Measurements from ENCODE around the gene RILPL1.
A peak's percentile ranks its signal among the peaks of the same experiment; 100 is the strongest.
"Not testable (repeated sequence)": the region's sequence is repeated elsewhere in the genome, so short reads cannot be mapped to it uniquely, and the experiment has no call there.

Gene RILPL1

DNA sequence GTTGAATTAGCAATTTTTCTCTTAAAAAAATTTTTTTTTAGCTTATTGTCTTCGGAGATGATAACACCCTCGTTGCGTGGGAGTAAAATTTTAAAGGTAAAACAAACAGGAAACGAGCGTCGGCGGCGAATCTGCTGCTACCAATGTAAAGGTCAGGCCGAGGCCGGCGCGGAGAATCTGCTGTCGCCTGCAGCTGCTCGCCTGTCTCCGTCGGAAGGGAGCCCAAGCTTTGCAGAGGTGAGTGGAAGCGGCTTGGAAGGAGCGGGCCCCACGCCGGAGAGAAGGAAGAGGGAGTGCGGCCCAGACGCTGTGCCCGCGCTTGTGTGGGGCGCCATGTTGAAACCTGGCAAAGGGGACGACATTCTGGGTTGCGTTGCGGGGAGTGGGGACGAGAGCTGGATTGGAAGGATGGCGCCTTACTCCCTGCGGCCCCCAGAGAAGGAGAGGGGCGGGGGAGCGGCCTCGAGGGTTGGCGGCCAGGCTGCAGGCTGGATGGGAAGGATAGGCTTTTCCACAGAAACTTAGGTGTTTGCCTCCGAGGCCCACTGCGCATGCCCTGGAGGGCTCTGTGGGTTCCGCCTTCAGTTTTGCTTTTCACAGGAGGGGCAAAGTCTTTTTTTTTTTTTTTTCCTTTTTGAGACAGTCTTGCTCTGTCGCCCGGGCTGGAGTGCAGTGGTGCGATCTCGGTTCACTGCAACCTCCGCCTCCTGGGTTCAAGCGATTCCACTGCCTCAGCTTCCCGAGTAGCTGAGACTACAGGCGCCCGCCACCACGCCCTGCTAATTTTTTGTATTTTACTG, 75.3 kb downstream of the RILPL1 start, which contains the start of gene SNRNP35:
Gene SNRNP35, plus strand, starts transcription at position 160 of the 800 bp plus-strand sequence. CDS start 7,402 bp downstream, outside the sequence.
- DNase-seq = peak; percentile 81 to 85

DNA sequence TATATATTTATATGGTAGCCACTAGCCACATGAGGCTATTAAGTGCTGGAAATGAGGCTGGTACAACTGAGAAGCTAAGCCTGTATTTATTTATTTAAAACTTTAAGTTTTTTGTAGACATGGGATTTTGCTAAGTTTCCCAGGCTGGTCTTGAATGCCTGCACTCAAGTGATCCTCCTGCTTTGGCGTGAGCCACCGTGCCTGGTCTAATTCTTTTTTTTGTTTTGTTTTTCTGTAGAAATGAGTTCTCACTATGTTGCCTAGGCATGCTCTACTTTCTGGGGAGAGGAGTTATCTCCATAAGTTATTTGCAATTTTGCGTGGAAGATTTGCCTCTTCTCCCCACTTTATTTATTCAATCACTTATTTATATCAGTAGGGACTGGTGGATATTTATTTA, 80.4 kb downstream of the RILPL1 start:
- no peak for DNase-seq

DNA sequence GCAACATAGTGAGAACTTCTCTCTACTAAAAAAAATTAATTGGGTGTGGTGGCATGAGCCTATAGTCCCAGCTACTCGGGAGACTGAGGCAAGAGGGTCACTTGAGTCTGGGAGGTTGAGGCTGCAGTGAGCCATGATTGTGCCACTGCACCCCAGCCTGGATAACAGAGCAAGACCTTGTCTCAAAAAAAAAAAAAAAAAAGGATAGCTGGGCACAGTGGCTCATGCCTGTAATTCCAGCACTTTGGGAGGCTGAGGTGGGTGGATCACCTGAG, 81.3 kb downstream of the RILPL1 start:
- DNase-seq = not testable (repeated sequence)

DNA sequence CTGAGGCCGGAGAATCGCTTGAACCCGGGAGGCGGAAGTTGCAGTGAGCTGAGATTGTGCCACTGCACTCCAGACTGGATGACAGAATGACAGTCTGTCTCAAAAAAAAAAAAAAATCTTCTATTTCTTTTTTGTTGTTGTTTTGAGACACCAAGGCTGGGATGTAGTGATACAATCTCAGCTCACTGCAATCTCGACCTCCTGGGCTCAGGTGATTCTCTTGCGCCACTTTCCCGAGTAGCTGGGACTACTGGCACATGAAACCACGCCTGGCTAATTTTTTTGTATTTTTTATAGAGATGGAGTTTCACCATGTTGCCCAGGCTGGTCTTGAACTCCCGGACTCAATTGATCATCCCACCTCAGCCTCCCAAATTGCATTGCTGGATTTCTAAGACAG, 82.9 kb downstream of the RILPL1 start:
- DNase-seq = no peak

DNA sequence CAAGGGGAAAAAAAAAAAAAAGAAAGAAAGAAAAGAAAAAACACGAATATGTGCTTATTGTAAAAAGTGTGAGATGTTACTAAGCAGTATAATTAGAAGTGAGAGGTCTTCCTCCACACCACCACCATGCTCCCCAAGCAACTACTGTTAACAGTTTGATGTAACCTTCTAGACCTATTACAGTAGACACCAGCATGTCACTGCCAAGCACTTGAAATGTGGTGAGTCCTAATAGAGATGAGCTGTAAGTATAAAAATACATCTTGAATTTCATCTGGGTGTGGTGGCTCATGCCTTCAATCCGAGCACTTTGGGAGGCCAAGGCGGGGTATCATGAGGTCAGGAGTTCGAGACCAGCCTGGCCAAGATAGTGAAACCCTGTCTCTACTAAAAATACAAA, 83.7 kb downstream of the RILPL1 start:
- DNase-seq = no peak

DNA sequence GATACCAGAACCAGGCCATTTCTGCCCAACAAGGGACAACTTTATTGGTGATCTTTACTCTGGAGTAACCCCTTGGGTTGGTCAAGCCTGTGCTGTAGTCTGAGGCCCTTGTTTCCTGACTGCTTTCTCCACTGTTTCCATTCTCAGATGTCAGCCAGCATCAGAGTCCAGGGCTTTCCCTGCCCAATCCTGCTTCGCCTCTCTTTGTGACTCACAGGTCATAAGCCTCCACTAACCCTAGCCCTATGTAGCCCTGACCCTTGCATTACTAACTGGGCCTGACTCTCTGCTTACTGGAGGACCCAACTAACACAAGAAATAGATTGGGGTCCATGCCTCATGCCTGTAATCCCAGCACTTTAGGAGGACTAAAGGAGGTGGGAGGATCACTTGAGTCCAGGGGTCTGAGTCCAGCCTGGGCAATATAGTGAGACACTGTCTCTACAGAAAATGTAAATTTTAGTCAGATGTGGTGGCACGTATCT, 84.2 kb downstream of the RILPL1 start:
- DNase-seq = no peak

DNA sequence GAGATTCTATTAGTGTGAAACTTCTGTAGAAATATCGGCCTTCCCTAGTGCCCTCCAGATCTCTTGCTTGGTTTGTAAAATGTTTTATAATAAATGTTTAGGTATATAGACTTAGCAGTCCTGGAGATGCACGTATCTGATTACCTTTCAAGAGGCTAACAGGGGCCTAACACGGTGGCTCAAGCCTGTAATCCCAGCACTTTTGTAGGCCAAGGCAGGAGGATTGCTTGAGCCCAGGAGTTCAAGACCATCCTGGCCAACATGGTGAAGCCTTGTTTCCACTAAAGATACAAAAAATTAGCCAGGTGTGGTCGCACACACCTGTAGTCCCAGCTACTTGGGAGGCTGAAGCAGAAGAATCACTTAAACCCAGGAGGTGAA, 87.2 kb downstream of the RILPL1 start:
- DNase-seq = no peak

DNA sequence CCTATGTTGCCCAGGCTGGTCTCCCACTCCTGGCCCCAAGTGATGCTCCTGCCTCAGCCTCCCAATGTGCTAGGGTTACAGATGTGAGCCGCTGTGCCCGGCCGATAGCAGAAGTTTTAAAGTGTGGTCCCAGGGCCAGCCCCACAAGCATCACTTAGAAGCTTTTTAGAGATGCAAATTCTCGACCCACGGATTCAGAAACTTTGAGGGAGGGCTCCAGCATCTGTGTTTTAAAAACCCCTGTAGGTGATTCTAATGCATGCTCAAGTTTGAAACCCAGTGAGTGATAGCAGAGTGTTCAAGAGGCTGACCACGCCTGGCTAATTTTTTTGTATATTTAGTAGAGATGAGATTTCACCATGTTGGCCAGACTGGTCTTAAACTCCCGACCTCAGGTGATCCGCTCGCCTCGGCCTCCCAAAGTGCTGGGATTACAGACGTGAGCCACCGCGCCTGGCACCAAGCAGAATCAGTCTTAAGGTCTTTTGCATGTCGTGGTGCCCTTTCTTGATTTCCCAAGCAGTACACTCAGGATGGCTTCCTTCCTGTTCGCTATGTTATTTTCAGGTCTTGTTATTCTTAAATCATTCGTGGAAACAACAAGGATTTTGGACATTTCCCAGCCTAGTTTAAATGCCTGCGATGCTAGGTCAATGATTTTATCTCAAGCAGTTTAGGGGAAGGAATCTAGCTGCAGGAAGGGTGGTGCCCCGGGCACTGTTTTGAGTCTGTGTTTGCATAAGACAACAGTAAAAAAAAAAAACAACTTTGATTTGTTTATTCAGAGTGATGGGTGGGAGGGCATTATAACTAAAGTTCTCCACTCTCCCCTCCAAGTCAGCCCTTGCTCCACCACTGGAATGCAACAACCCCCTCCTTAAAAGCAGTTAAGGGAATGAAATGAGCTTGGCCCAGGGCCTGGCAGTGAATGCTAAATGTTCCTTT, 87.9 kb downstream of the RILPL1 start:
- DNase-seq = no peak

DNA sequence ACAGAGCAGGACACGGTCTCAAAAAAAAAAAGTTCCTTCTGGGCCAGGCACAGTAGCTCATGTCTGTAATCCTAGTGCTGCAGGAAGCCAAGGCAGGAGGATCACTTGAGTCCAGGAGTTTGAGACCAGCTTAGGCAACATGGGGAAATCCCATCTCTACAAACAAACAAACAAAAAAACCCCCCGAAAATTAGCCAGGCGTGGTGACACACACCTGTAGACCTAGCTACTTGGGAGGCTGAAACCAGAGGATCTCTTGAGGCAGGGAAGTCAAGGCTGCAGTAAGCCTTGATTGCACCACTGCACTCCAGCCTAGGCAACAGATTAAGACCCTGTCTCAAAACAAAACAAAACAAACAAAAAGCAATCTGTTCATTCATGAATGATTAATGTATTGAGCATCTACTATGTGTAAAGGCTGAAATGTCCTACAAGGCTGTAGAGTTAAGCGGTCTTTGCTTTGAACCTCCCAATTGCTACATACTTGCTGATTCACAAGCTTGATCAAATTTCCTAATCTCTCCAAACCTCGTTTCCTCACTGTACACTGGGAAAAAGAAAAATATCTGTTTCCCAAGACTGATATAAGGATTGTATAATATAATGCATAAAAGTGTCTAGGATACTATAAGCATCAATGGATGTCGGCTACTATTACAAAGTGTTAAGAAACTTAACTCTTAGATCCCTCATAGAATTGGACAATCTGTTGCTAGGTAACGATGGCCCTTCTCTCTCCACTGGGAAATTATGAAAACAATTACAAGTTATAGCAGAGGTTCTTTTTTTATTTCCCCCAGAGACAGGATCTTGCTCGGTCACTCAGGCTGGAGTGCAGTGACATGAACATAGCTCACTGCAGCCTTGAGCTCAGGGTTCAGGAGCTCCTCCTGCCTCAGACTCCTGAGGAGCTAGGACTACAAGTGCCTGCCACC, 89.2 kb downstream of the RILPL1 start:
- no peak for DNase-seq

DNA sequence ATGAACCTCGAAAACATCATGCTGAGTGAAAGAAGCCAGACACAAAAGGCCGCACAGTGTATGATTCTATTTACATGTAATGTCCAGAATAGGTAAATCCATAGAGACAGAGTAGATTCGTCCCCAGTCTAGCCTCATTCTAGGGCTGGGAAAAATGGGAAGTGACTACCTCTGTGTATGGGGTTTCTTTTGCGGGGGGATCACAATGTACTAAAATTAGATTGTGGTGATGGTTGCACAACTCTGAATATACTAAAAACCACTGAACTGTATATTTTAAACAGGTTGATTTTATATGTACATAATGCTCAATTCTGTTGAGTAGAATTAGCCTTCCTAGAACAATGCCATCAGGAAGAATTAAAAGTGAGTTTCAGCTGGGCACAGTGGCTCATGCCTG, 90.7 kb downstream of the RILPL1 start:
- no peak for DNase-seq

DNA sequence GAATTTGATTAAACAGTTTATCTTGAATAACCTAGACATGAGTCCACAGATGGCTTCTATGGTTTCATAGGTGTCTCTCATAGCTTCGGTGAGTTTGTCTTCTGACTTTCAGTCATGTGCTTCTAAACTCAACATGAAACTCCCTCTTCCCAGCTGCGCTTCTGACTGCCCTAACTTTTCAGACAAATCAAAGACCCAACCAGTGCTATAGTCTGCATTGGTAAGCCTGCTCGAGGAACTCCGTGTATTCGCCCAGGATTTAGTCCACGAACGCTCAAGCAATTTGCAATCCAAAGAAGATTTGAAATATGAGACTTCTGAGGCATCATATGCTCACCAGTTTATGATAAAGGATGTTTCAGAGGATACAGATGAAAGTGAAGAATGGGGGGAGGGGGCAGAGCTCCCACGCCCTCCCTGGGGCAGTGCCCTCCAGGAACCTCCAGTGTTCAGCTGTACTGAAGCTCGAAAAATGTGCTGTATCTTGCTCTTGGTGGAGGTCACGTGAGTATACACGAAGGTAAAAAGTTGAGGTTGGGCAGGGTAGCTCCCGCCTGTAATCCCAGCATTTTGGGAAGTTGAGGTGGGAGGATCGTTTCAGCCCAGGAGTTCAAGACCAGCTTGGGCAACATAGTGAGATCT, 91.9 kb downstream of the RILPL1 start:
- no peak for DNase-seq

DNA sequence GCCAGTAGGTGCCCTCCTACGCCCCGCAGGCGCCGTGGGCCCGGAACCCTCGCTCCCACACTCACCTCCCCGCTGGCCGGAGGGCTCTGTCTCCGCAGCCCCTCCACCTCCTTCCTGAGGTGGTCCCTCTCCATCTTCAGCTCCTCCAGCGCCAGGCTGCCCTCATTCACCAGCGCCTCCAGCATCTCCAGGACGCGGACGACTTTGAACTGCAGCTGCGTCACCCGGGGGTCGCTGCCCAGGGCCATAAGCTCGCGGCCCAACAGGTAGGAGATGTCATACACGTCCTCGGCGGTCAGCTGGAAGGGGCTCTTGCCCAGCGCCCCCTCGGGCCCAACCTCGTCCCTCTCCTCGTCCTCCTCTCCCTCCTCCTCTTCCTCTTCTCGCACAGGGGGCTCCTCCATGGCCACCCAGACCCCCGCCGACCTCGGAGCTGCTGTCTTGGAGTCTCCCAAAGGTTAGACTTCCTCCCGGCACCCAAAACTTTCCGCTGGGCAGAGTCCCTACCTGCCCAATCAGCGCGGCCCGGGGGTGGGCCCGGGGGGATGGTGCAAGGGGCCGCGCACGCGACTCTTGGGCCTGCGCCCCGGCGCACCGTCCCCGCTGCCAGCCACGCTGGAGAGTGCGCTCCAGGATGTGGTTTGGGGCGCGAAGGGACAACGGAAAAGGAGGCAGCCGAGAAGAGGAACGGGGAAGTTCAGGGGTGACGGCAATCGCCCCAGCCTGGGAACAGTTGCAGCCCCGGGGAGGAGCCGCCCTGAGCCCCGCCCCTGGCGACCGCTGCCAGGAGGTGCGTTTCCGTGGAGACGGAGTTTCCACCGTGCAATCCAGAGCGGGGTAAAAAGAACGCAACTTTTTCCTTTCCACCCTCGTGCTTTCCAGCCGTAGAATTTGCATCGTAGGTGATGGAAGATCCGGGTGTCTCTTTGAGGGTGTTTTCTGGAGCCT, 97.2 kb downstream of the RILPL1 start, which contains the start of gene RILPL2:
Gene RILPL2, minus strand, starts transcription at position 668 of the 948 bp plus-strand sequence. Its CDS starts 264 bp downstream, at position 404.
- peak; percentile 96 to 97 for DNase-seq

DNA sequence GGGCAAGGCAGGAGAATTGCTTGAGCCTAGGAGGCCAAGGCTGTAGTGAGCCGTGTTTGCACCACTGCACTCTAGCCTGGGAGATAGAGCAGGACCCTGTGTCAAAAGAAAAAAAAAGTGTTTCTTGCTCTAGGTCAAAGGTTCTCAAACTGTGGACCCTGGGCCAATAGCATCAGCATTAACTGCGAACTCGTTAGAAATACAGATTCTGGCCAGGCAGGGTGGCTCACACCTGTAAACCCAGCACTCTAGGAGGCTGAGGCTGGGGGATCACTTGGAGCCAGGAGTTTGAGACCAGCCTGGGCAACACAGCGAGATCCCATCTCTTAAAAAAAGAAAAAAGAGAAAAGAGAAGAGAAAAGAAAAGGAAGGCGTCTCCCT, 97.9 kb downstream of the RILPL1 start:
- DNase-seq = no peak

DNA sequence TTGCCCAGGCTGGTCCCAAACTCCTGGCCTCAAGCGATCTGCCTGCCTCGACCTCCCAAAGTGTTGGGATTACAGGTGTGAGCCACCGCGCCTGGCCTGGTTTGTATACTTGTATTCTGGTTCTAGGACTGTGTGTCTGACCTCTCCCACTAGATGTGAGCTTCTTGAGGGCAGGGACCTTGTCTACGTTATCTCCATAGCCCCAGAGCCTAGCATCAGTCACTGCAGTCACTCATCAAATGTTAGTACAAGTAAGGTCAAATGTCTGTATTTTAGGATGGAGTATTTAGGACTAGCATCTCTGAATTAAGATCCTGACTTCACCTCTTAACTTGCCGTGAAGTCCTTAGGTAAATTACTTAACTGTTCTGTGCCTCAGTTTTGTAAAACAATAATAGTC, 99.9 kb downstream of the RILPL1 start:
- DNase-seq = no peak

DNA sequence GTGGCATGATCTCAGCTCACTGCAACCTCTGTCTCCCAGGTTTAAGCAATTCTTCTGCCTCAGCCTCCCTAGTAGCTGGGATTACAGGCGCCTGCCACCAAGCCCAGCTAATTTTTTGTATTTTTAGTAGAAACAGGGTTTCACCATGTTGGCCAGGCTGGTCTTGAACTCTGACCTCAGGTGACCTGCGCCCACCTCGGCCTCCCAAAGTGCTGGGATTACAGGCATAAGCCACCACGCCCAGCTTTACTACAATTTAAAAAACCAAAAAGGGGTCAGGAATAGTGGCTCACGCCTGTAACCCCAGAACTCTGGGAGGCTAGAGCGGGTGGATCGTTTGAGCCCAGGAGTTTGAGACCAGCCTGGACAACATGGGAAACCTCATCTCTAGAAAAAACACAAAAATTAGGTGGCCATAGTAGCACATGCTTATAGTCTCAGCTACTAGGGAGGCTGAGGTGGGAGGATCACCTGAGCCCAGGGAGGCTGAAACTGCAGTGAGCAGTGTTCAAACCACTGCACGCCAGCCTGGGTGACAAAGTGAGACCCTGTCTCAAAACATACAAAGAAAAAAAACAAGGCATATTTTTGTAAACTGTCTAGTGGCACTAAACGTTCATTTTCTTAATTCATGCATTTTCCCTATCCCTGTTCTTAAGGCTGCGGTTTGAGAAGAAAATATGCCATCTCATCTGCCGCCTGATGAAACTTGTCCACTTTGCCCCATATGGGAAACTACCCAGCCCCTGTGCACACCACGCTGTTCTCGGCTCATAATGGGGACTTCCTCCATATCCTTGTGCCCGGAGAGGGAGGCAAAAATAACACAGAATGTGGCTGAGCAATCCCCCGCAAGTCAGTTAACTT, 101.3 kb downstream of the RILPL1 start:
- peak; percentile 37 to 57 for DNase-seq

DNA sequence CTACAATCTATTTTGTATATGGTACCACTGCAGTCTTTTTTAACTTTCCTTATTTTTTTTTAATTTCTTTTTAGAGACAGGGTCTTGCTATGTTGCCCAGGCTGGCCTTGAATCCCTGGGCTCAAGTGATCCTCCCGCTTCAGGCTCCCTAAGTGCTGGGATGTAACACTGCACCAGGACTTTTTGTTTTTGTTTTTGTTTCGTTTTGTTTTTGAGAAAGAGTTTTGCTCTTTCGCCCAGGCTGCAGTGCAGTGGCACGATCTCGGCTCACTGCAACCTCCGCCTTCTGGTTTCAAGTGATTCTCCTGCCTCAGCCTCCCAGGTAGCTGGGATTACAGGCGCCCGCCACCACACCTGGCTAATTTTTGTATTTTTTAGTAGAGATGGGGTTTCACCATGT, 104.4 kb downstream of the RILPL1 start:
- not testable (repeated sequence) for DNase-seq

DNA sequence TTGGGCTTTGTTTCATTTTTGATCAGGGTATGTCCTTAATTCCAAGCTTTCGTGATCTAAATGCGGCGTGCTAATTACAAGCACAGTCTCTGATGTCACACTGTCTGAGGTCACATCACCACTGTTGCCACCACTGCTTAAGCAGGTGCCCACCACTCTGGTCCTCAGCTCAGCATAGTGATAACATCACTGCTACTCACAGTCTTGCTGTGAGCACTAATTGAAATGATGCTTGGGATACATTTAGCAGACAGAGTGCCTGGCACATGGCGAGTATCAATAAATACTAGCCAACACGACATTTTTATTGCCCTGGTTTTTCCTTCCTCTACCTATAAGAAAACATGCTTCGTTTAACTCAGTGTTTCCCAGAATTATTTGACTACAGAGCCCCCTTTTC, 104.9 kb downstream of the RILPL1 start:
- DNase-seq = no peak

DNA sequence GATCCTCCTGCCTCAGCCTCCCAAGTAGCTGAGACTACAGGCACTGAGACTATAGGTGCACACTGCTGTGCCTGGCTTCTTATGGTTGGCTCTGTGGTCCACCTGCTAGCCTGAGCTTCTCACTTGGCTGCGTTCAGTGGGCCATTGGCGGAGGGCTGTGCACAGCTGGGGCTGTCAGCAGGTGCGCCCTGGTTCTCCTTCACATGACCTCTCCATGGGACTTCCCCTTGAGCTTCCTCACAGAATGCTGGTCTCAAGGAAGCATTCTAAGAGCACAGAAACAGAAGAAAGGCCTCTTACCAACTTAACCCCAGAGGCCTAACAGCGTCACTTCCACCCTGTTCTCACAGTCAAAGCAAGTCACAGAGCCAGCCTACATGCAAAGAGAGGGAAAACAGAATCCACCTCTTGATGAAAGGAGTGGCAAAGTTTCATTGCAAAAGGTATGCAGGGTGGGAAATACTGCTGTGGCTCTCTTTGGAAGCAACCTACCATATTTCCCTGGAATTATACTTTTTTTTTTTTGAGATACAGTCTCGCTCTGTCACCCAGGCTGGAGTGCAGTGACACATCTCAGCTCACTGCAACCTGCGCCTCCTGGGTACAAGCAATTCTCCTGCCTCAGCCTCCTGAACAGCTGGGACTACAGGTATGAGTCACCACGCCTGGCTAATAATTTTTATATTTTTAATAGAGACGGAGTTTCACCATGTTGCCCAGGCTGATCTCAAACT, 106.3 kb downstream of the RILPL1 start:
- peak in 1 of 2 experiments; percentile 34 for DNase-seq

DNA sequence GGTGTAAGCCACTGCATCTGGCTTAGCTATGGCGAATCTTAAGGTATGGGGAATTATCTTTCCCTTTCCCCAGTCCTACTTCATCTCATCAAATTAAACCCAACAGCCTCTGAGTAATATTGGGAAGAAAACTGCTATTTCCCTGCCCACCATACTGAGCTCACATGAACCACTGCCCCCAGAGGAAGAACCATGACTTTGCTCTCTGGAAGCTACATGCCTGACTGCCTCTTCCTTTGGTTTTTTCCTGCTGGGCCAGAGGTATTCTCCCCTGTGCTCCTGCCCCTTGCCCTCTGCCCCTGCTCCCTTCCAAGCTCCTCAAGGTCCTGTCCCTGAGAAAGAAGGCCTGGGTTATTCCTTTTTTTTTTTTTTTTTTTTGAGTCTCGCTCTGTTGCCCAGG, 112.2 kb downstream of the RILPL1 start:
- DNase-seq = no peak
